Ecto neural progenitor cell (in vitro differentiated cells): ENCODE results near the gene DHODH.
A peak's percentile ranks its signal among the peaks of the same experiment; 100 is the strongest.
"Not testable (repeated sequence)": the region's sequence is repeated elsewhere in the genome, so short reads cannot be mapped to it uniquely, and the experiment has no call there.

Experiments used
- DNase-seq: peaks from one replicate; pipeline ENCODE4 v3.0.0-alpha.2; 2018; ENCODE audit warnings: low spot score

Gene DHODH

DNA sequence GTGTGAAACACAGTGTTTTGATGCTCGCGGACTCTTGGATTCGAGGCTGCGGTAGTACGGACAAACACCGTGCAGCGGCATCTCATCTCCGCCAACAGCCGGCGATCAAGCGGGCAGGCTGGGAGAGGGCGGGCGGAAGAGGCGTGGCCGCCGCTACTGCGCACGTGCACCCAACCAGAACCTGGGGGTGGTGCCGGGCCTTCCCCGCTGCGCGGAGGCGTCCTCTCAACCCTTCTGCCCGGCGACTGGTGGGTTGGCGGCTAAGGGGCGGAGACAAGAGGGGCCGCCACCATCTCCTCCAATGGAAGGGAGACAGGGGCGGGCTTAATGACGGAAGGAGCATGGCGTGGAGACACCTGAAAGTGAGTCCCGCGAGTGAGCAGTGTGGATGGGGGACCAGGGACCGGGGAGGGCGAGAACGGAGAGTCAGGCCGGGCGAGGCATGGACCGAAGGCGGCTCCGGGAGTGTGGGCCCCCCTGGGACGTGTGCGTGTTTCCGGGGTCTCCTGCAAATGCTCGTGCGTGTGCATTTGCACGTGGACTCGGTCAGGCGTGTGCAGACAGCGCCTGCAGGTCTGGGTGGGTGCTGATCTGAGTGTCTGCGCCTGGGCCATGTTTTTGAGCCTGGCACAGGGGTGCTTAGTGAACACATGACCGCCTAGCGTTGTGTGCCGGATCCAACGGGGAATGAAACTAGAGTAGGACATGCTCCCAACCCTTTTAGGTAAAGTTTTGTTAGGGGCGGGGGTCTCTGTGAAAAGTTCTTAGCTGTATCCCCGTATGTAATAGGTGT lies at the start of gene DHODH:
DHODH (plus strand) TSS at position 321 of the 793 bp plus-strand sequence; CDS start at position 342, 21 bp downstream.
- DNase-seq: peak; percentile 98

DNA sequence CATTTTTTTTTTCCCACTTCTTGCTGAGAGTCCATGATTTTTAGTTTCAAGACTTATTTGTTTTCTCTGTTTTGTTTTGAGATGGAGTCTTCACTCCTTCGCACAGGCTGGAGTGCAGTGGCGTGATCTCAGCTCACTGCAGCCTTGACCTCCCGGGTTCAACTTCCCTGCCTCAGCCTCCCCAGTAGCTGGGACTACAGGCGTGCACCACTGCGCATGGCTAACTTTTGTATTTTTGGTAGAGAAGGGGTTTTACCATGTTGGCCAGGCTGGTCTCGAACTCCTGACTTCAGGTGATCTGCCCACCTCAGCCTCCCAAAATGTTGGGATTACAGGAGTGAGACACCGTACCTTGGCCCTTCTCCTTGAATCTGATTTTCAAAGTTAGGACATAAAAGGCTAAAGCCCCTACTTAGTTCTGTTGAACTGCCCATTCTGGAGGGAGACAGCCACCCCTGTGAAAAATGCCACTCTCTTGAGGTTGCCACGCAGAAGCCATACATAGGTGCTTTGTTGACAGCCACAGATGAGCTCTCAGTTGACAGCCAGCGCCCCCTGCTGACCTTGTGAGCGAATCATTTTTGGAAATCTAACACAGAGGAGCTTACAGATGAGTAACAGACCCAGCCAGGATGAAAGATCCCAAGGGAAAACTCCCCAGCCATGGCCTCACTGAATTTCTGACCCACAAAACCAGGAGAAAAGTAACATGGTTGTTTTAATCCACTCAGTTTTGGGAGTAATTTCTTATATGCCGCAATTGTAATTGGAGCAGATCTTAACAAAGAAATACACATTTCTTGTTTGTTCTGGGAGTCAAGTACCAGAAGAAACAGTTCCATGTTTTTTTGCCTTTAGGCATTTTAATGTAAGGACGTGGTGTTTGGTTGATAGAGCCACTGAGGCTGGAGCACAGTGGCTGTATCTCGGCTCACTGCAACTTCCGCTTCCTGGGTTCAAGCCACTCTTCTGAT lies 47.2 kb upstream of the DHODH start:
- peak; percentile 88 for DNase-seq

DNA sequence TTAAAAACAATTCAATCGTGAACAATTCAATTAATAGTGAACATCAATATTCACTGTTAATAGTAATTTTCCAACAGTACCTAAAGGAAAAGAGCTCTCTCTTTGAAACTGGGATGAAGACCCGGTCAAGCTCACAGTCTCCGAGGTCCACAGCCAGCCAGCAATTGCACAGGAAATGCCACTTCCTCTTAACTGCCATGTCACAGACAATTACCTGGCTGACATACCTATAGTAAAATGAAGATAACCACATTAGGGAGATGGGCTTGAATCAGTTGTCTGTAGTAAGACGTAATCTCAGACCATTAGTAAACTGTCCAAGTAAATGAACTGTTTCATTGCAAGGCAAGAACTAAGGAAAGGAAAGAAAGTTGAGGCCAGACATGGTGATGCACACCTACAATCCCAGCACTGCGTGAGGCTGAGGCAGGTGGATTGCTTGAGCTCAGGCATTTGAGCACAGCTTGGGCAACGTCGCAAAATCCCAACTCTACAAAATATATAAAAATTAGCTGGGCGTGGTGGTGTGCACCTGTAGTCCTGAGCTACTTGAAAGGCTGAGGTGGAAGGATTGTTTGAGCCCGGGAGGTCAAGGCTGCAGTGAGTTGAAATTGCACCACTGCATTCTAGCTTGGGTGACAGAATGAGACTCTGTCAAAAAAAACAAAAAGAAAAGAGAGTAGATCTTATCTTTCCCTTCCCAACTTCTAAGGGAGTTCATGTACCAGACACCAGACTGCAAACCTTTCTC lies 45.2 kb upstream of the DHODH start:
- no peak for DNase-seq

GRCh38 chr16:71965223-71965622 lies 43.3 kb upstream of the DHODH start:
- DNase-seq: no peak

GRCh38 chr16:71966932-71967331 lies 41.6 kb upstream of the DHODH start:
- no peak for DNase-seq

GRCh38 chr16:71969353-71969752 lies 39.2 kb upstream of the DHODH start:
- DNase-seq: no peak

DNA sequence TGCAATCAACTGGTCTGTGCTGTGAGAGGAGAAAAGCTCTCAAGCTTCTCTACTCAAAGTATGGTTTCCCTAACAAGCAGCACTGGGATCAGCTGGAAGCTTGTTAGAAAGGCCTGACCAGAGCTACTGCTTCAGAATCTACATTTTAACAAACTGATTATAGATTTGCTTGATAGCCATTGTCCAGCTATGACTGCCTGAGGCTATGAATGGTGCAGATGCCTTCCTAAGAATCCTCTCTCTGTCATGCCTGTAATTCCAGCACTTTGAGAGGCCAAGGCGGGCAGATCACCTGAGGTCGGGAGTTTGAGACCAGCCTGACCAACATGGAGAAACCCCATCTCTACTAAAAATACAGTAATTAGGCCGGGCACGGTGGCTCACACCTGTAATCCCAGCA lies 37.0 kb upstream of the DHODH start:
- DNase-seq: no peak

DNA sequence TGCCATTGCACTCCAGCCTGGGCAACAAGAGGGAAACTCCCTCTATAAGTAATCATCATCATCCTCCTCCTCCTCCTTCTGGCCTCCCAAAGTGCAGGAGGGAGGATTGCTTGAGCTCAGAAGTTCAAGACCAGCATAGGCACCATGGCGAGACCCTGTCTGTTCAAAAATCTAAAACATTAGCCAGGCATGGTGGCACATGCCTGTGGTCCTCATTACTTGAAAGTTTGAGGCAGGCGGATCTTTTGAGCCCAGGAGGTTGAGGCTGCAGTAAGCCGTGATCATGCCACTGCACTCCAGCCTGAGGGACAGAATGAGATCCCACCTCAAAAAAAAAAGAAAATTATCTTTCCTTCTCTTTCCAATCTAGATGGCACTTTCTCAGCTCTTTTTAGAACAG lies 36.2 kb upstream of the DHODH start:
- DNase-seq: no peak

DNA sequence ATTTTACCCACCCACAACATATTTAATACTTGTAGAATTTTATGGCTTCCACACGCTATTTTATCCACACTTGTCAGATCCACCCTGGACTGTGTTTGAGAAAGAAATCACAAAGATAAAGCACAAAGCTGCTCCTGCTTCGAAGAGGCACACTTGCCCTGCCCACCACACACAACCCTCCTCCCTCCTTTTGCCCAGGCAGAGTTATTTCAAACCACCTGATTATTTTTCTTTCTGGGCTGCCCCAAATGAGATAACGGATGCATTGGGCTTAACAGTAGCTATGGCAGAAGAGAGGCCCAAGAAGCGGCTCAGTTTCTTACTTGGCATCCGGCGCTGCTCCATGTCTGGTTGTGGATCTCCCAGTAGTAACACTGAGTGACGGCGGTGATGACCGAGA lies 35.5 kb upstream of the DHODH start:
- no peak for DNase-seq

- DNase-seq: no peak
Measured at GRCh38 chr16:71974068-71974818, 34.3 kb upstream of the DHODH start.

- no peak for DNase-seq
Measured at GRCh38 chr16:71985262-71985974, 23.1 kb upstream of the DHODH start.

DNA sequence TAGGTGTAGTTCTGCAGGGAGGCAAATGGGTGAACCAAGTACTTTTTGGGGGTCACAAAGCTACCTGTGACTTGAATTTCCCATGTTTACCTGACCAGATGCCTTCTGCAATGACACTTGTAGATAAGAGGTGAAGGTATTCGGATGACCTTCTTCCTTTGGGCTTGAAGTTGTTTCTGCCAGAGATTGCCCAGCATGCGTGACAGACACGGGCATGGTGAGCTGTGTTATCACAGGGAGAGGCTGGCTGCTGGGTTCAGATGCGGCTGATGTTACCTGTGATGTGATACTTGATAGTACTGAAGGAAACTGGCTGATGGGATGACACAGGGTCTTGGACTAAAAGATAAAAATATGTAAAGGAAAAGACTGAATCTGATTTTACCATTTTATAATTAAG lies 22.4 kb upstream of the DHODH start:
- DNase-seq: no peak

DNA sequence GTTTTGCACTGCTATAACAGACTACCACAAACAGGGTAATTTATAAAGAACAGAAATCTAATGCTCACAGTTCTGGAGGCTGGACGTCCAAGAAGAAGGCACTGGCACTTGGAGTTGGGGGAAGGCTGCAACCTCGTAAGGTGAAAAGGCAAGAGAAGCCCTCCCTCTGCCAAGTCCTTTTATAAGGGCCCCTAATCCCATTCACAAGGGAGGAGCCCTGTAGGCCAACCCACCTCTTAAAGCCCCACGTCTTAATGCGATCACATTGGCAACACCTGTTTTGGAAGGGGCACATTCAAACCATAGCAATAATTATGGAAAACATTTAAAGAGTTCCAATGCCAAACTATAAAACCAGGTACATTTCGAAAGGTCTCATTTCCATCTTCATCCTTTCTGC lies 13.5 kb upstream of the DHODH start:
- DNase-seq: no peak

DNA sequence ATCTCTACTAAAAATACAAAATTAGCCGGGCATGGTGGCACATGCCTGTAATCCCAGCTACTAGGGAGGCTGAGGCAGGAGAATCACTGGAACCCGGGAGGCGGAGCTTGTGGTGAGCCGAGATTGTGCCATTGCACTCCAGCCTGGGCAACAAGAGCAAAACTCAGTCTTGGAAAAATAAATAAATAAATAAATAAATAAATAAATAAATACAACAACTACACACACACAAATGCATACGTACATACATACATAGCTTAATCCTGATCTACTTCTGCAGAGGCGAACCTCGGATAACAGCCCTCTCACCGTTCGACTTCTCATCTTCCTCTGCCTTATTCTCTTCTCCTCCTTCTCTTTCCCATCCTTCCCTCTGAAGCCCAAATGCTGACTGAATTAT lies 11.0 kb upstream of the DHODH start:
- DNase-seq: not testable (repeated sequence)

DNA sequence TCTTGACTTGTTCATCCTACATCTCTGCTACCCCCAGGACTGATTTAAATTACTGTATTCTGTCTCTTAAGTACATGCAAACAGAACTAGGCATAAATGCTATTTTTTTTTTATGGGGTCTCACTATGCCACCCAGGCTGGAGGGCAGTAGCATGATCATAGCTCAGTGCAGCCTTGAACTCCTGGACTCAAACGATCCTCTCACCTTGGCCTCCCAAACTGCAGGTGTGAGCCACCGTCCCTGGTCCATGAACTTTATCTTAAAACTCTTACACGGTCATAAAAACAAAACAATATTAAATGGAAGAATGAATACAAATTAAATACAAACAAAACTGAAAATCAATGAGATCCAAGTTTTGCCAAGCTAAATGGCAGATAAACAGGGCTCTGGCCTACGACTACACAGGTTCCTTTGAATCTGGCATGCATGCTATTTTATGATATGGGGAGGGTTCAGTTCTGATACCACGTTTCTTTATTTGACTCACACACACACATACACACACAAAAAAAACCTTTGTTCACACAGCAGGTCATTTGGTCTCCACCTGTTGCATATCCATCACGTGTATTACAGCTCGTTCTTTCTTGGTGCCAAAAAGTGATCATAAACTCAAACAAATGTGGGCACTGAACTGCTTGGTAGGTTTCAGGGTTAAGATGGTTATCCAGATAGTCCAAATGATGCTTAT lies 7.2 kb upstream of the DHODH start:
- DNase-seq: no peak

DNA sequence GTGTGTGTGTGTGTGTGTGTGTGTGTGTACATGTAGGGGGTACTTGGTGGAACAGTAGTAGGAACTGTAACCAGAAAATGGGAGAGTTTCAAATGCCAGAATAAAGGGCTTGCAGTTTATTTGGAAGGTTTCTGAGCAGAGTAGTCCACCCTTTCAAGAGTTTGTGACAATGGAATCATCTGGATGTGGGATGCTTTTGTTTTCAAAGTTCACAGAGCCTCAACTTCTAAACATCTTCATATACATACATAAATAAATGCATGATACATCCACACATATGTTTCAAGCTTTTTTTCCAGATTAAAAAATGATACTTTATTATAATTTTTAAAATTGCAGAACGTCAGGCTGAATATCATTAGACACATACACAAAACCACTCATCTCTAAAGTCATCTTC lies 5.9 kb upstream of the DHODH start:
- no peak for DNase-seq

- DNase-seq: not testable (repeated sequence)
Measured at GRCh38 chr16:72008065-72008423, 500 bp upstream of the DHODH start.

GRCh38 chr16:72009779-72010178 lies 1.2 kb downstream of the DHODH start:
- DNase-seq: no peak

GRCh38 chr16:72012607-72013006 lies 4.1 kb downstream of the DHODH start:
- DNase-seq: no peak

GRCh38 chr16:72013389-72013788 lies 4.8 kb downstream of the DHODH start:
- no peak for DNase-seq
